SK-N-SH (cell line): Measurements from ENCODE around the gene THSD7B. TPM values are rescaled to one million over a fixed set of nuclear protein-coding genes. Genes with fewer than 3 reads are reported as not detected.

Experiments used
- CTCF ChIA-PET: fragments of 300-600, 350-600 bp; formaldehyde crosslinking; extraction: SDS; loops from one replicate; lab custom pipeline; 2021; lab: Yijun Ruan, JAX
- POLR2A ChIA-PET: fragments of 350-600 bp; sonication (Branson Sonifier 250); formaldehyde crosslinking; extraction: SDS; loops from one replicate; lab custom pipeline; 2020; ENCODE audit warnings: antibody characterized with exemption, inconsistent platforms; lab: Yijun Ruan, JAX
- DNase-seq: peaks from one replicate; pipeline ENCODE4 v3.0.0; 2012
- H2AFZ ChIP-seq: fragments of 200-600 bp; sonication (generic); 2 replicates; pipeline ENCODE4 v1.8.1; 2016; ENCODE audit warnings: antibody characterized with exemption, mild to moderate bottlenecking, low read depth
- H3F3A ChIP-seq: fragments of 200-600 bp; sonication (generic); replicated peaks from 2 replicates; pipeline ENCODE3; 2016; ENCODE audit warnings: antibody characterized with exemption, mild to moderate bottlenecking; ENCODE audit not compliant: insufficient read depth
- H3K27ac ChIP-seq, 2 experiments: fragments of 200-500 bp in 1 of 2; fragments of 200-600 bp in 1 of 2; sonication (Bioruptor generic) in 1 of 2; sonication (generic), shearing (Covaris generic) in 1 of 2; 2 replicates each; pipeline versions ENCODE4 v1.5.1 to v1.6.1; 2014 to 2016; ENCODE audit warnings: low read depth in 2 of 2, inconsistent platforms in 1 of 2, low read length in 1 of 2, mild to moderate bottlenecking in 1 of 2, mixed read lengths in 1 of 2
- H3K27me3 ChIP-seq: fragments of 200-600 bp; sonication (generic), shearing (Covaris generic); 2 replicates; pipeline ENCODE4 v1.6.1; 2016; ENCODE audit warnings: mixed run types; ENCODE audit not compliant: insufficient read depth
- H3K36me3 ChIP-seq, 2 experiments: fragments of 200-500 bp in 1 of 2; fragments of 200-600 bp in 1 of 2; sonication (Bioruptor generic) in 1 of 2; sonication (generic) in 1 of 2; replicated peaks in 1 of 2; 2 replicates each; pipeline versions ENCODE3 to v1.5.1; 2014 to 2016; ENCODE audit warnings: low read length in 1 of 2, mild to moderate bottlenecking in 1 of 2; ENCODE audit not compliant: insufficient read depth in 2 of 2, control insufficient read depth in 1 of 2
- H3K4me1 ChIP-seq, 2 experiments: fragments of 200-500 bp in 1 of 2; fragments of 200-600 bp in 1 of 2; sonication (Bioruptor generic) in 1 of 2; sonication (generic), shearing (Covaris generic) in 1 of 2; 2 replicates each; pipeline versions ENCODE4 v1.5.1 to v1.6.1; 2014 to 2016; ENCODE audit warnings: low read depth in 1 of 2, low read length in 1 of 2, mixed run types in 1 of 2; ENCODE audit not compliant: insufficient read depth in 2 of 2, control insufficient read depth in 1 of 2
- H3K4me2 ChIP-seq: fragments of 200-600 bp; sonication (generic), shearing (Covaris generic); 2 replicates; pipeline ENCODE4 v1.6.1; 2017; ENCODE audit warnings: mixed run types
- H3K4me3 ChIP-seq, 2 experiments: fragments of 200-500 bp in 1 of 2; fragments of 200-600 bp in 1 of 2; sonication (Bioruptor generic) in 1 of 2; sonication (generic), shearing (Covaris generic) in 1 of 2; 2 replicates each; pipeline versions ENCODE4 v1.5.1 to v1.8.1; 2014 to 2016; ENCODE audit warnings: low read depth in 2 of 2, inconsistent platforms in 1 of 2, low read length in 1 of 2, mild to moderate bottlenecking in 1 of 2, mixed read lengths in 1 of 2, moderate library complexity in 1 of 2
- H3K79me2 ChIP-seq: fragments of 200-600 bp; sonication (generic); 2 replicates; pipeline ENCODE4 v1.8.1; 2017; ENCODE audit warnings: mild to moderate bottlenecking; ENCODE audit not compliant: insufficient read depth
- H3K9ac ChIP-seq: fragments of 200-600 bp; sonication (generic); 2 replicates; pipeline ENCODE4 v1.6.1; 2017; ENCODE audit warnings: mixed run types
- H3K9me2 ChIP-seq: fragments of 200-600 bp; sonication (generic); 2 replicates; pipeline ENCODE4 v1.6.1; 2017; ENCODE audit warnings: mixed run types
- H3K9me3 ChIP-seq: fragments of 200-600 bp; sonication (generic); 2 replicates; pipeline ENCODE4 v1.6.1; 2017; ENCODE audit warnings: mixed run types, mild to moderate bottlenecking, moderate library complexity
- H4K20me1 ChIP-seq: fragments of 200-600 bp; sonication (generic); 2 replicates; pipeline ENCODE4 v1.6.1; 2017; ENCODE audit warnings: mild to moderate bottlenecking, mixed run types; ENCODE audit not compliant: insufficient read depth
- CHD2 ChIP-seq: fragments of 150-350 bp; IDR thresholded peaks from 2 replicates; pipeline ENCODE4 v1.6.1; 2018; ENCODE audit warnings: low read length; ENCODE audit not compliant: partially characterized antibody
- CTCF ChIP-seq: fragments of 200-600 bp; sonication (generic); IDR thresholded peaks from 2 replicates; pipeline ENCODE4 v1.6.1; 2017; ENCODE audit warnings: antibody characterized with exemption, mild to moderate bottlenecking, moderate library complexity
- ELF1 ChIP-seq: IDR thresholded peaks from 2 replicates; pipeline ENCODE4 v1.4.0; 2012
- EP300 ChIP-seq, 2 experiments: IDR thresholded peaks; 2 replicates each; pipeline versions ENCODE4 v1.4.0 to v1.6.1; 2012; ENCODE audit warnings: borderline replicate concordance in 1 of 2, low read depth in 1 of 2, low read length in 1 of 2
- FOSL2 ChIP-seq: IDR thresholded peaks from 2 replicates; pipeline ENCODE4 v1.4.0; 2012; ENCODE audit warnings: low read depth, mild to moderate bottlenecking, moderate library complexity, borderline replicate concordance
- GABPA ChIP-seq: IDR thresholded peaks from 2 replicates; pipeline ENCODE4 v1.4.0; 2012; ENCODE audit warnings: low read depth, mild to moderate bottlenecking
- GATA2 ChIP-seq: sonication (generic); formaldehyde crosslinking; IDR thresholded peaks from 2 replicates; pipeline ENCODE4 v1.5.0; 2020; ENCODE audit warnings: mild to moderate bottlenecking, missing genetic modification reagents
- MEF2A ChIP-seq: IDR thresholded peaks from 2 replicates; pipeline ENCODE4 v1.4.0; 2012; ENCODE audit warnings: low read depth, borderline replicate concordance
- MXI1 ChIP-seq: IDR thresholded peaks from 2 replicates; pipeline ENCODE4 v1.6.1; 2012; ENCODE audit warnings: mild to moderate bottlenecking, low read depth, low read length, improper control_type of control experiment
- NFIC ChIP-seq: IDR thresholded peaks from 2 replicates; pipeline ENCODE4 v1.4.0; 2012; ENCODE audit warnings: borderline replicate concordance
- PBX3 ChIP-seq: IDR thresholded peaks from 2 replicates; pipeline ENCODE4; 2012
- REST ChIP-seq: IDR thresholded peaks from 2 replicates; pipeline ENCODE4 v1.6.1; 2012; ENCODE audit warnings: mild to moderate bottlenecking, low read depth, low read length, moderate library complexity
- SIN3A ChIP-seq: IDR thresholded peaks from 2 replicates; pipeline ENCODE4 v1.6.1; 2012; ENCODE audit warnings: low read depth, mild to moderate bottlenecking, low read length, moderate library complexity, borderline replicate concordance
- TAF1 ChIP-seq: IDR thresholded peaks from 2 replicates; pipeline ENCODE4 v1.6.1; 2012; ENCODE audit warnings: low read depth, mild to moderate bottlenecking, low read length, moderate library complexity, borderline replicate concordance
- USF2 ChIP-seq: fragments of 150-350 bp; IDR thresholded peaks from 2 replicates; pipeline ENCODE4 v1.6.1; 2017; ENCODE audit warnings: antibody characterized with exemption, low read length, low read depth, borderline replicate concordance
- YY1 ChIP-seq: IDR thresholded peaks from 2 replicates; pipeline ENCODE4 v1.4.0; 2012; ENCODE audit warnings: low read depth, mild to moderate bottlenecking
- WGBS: methylation state at CpG from one replicate; pipeline ENCODE4 v1.1.6; 2017; ENCODE audit warnings: low lambda C conversion rate; 5-methylcytosine and 5-hydroxymethylcytosine counted together
- polyA plus RNA-seq, 3 experiments: library from polyadenylated mRNA; depleted of rRNA; stranded (reverse); fragments of >200 nt; gene quantifications; 2 replicates each; pipeline ENCODE4 v1.2.3, GENCODE V29; 2012
- TF ChIP-seq, protein P1 (sequence below): IDR thresholded peaks from 2 replicates; pipeline ENCODE4 v1.4.0; 2012; ENCODE audit warnings: low read depth
- TF ChIP-seq, protein P2 (sequence below): IDR thresholded peaks from 2 replicates; pipeline ENCODE4 v1.4.0; 2012; ENCODE audit warnings: low read depth, borderline replicate concordance

Gene THSD7B
- polyA plus RNA-seq, 1 of the 3 experiments (the other 2 are of a cell fraction), result not detected

DNA sequence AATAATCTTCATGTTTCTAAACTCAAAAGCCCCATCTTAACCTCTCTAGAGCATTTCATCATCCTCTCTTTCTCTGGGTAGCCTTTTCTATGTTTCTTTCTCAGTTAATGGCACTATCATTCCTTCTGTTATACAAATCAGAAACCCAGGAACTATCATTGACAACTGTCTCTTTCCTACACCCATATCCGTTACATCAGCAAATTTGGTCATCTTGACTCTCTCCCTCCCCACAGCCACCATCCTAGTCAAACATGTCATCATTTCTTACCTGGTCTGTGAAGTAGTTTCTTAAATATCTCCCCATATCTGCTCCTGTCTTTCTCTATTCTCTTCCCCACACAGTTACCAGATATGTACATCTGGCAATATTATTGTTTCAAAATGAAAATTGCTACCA lies 62.8 kb downstream of the THSD7B start:
- Histone ChIP-seq H3K4me3 (no peak overlapping the region), H3K79me2 (no peaks in the 10 kb centered on the region), H2AFZ (no peak overlapping the region), H3K36me3 (no peaks in the 10 kb centered on the region), H3K4me1 (no peaks in the 10 kb centered on the region), H3K9me2 (no peaks in the 10 kb centered on the region), H4K20me1 (no peaks in the 10 kb centered on the region), H3K9me3 (no peaks in the 10 kb centered on the region), H3F3A (no peaks in the 10 kb centered on the region), H3K4me2 (no peak overlapping the region), H3K9ac (no peak overlapping the region), H3K27me3 (no peaks in the 10 kb centered on the region), H3K27ac (no peak overlapping the region)
- POLR2A ChIA-PET, result no interaction called here
- DNase-seq, result no peak
- CTCF ChIA-PET, result no interaction called here
- TF ChIP-seq CHD2 (no peak), MXI1 (no peak), ELF1 (no peak), FOSL2 (no peak), GATA2 (CRISPR knock-in tag) (no peak)
- TF ChIP-seq, protein P1, sequence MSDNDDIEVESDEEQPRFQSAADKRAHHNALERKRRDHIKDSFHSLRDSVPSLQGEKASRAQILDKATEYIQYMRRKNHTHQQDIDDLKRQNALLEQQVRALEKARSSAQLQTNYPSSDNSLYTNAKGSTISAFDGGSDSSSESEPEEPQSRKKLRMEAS, result no peak
- 17% methylated on average over 1 of the region's 1 CpG for WGBS

- H3K9ac ChIP-seq, result no peak overlapping the region
- ChIA-PET POLR2A (no interaction called here), CTCF (no interaction called here)
- H3K4me1 ChIP-seq, result no peaks in the 10 kb centered on the region
- no peak overlapping the region for H3K27ac ChIP-seq
- no peak overlapping the region for H2AFZ ChIP-seq
- H4K20me1 ChIP-seq, result no peaks in the 10 kb centered on the region
- no peaks in the 10 kb centered on the region for H3K9me3 ChIP-seq
- DNase-seq, result no peak
- WGBS, result 10% methylated on average over 1 of the region's 1 CpG
- H3K9me2 ChIP-seq, result no peaks in the 10 kb centered on the region
- H3K4me2 ChIP-seq, result no peak overlapping the region
- no peaks in the 10 kb centered on the region for H3K36me3 ChIP-seq
- H3K79me2 ChIP-seq, result no peaks in the 10 kb centered on the region
- H3K27me3 ChIP-seq, result no peaks in the 10 kb centered on the region
- H3K4me3 ChIP-seq, result no peak overlapping the region
- no peaks in the 10 kb centered on the region for H3F3A ChIP-seq
- no peak for TF ChIP-seq CTCF
- no peak for TF ChIP-seq GABPA
- no peak for TF ChIP-seq YY1
- TF ChIP-seq REST, result no peak
- no peak for TF ChIP-seq TAF1
- TF ChIP-seq, protein P2, sequence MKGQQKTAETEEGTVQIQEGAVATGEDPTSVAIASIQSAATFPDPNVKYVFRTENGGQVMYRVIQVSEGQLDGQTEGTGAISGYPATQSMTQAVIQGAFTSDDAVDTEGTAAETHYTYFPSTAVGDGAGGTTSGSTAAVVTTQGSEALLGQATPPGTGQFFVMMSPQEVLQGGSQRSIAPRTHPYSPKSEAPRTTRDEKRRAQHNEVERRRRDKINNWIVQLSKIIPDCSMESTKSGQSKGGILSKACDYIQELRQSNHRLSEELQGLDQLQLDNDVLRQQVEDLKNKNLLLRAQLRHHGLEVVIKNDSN, result no peak
- TF ChIP-seq MEF2A, result no peak
- TF ChIP-seq USF2, result no peak
- TF ChIP-seq NFIC, result no peak
- no peak for TF ChIP-seq FOSL2
- no peak for TF ChIP-seq EP300 (IDR thresholded peaks at IDR 0.05; ENCODE audit: borderline replicate concordance in 1 of 2, low read depth in 1 of 2, low read length in 1 of 2)
- no peak for TF ChIP-seq SIN3A
- TF ChIP-seq PBX3, result no peak
- no peak for TF ChIP-seq GATA2 (CRISPR knock-in tag)
These were observed 63.4 kb downstream of the THSD7B start for GRCh38 chr2:136828774-136829173.
